SH-SY5Y (cell line): ENCODE results near the gene SF3B6.

Experiments used
- GATA2 ChIP-seq: IDR thresholded peaks from 2 replicates; pipeline ENCODE4 v1.6.1; 2011; ENCODE audit warnings: mild to moderate bottlenecking, low read depth, low read length
- GATA3 ChIP-seq: IDR thresholded peaks from 2 replicates; pipeline ENCODE4 v1.6.1; 2011; ENCODE audit warnings: low read depth, mild to moderate bottlenecking, low read length, moderate library complexity

DNA sequence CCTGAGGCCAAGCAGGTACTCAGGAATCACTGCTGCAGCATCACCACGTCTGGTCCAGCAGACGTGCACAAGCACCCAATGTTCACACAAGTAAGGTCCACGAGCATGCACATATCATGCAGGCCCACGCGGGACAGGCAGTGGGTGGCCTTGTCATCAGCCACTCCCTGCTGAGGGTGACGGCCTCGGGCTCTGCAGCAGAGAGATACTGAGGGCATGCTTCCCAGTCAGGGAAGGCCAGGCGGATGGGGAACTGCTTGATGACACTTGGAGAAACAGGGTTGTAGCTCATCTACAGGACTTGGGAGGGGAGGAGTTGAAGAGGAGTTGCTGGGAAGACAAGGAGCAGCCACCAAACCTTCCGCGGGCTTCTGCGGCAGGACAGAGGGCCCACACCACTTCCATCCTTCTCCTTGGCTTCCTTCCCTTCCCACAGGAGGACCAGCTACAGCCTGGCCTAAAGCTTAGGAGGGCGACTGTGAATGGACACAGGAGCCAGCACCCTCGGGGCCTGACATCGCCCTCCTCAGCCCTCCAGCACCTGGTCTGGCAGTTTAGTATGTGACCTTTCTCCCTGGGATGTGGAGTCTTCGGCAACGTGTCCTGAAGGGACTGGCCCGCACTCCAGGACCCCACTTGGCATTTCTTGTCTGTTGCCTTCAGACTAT lies 51.0 kb downstream of the SF3B6 start:
- TF ChIP-seq GATA3 = no peak
- no peak for TF ChIP-seq GATA2
